ENCODE results near the gene CLTA.
"Not testable (repeated sequence)": the region's sequence is repeated elsewhere in the genome, so short reads cannot be mapped to it uniquely, and the experiment has no call there.

CLTA gene

GRCh38 chr9:36192196-36192595 is 1.5 kb downstream of the CLTA start:
- no peak for DNase-seq

- no peak for DNase-seq
Observed at GRCh38 chr9:36193023-36193422, 2.3 kb downstream of the CLTA start.

DNA sequence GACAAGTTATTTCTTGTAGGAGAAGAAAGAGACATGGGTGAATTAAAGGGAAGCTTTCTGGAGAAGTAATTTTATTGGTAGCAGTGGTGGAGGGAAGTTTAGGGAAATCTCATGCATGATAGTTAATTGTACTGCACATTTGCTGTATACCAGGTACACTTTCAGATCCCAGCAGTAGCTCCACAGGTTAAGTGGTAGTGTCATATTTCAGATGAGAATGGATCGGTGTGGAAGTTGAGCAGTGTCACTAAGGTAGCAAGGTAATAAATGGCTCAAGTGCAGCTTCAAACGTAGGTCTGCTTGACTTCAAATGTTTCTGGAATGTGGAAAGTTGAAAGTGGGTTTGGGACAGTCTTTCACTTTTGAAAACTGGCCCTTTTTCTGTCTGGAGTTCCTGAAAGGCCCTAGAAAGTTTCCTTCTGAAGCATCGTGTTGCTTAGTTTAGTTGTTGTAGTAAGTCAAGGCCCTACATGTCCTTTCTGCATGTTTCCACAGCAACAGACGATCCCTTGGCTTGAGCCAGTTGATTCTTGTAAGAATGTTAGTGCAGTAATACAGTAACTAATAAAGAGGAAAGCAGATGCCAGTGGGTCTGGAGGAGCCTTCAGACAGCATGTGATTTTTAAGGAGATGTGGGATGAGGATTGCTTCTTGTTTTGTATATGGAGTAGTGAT is 3.7 kb downstream of the CLTA start:
- no peak for DNase-seq

DNA sequence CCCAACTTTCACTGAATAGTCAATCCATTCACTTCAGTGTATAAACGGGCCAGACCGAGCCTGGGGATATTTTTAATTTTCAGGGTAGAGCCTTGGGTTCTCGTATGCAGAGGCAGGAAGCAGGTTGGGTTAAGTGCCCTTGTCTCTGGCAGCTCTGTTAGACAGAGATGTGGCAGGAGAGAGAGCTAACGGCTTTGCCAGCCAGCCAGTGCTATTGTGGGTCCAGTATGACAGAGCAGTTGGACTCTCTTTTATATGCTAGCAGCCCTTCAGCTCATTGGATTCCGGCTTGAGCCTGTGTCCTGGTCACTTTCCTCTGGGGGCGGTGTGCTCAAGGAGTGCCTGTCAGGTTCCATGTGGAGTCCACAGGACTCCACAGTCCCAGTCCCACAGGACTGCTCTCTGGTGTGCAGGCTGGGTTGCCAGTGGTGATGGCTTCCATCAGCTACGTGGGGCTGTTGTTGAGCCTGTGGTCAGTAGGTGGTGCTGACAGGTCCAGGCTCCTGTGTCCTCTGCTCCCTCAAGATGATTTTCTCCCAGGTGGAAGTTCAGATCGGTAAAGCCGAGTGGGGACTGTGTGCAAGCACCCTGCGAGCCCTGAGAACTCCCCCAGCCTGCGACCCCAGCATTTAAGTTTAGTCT is 14.3 kb downstream of the CLTA start:
- no peak for DNase-seq

DNA sequence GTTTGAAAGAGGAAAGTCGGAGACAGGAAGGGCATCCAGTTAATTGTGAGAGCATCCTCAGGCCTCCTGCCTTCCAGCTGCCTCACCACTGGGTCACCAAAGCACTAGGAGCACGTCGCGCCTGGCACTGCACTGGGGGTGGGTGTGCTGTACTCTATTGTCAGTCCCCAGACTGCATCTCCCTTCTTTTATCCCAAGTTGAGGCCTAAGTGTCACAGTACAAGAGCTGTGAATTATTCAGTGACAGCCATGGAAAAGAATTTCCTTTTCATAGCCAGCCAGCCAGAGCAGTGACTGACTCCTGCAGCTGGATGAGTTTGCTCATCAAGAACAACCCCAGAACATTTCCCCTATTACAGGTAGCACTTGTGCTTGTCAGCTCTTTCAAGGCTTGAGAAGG is 16.3 kb downstream of the CLTA start:
- no peak for DNase-seq

DNA sequence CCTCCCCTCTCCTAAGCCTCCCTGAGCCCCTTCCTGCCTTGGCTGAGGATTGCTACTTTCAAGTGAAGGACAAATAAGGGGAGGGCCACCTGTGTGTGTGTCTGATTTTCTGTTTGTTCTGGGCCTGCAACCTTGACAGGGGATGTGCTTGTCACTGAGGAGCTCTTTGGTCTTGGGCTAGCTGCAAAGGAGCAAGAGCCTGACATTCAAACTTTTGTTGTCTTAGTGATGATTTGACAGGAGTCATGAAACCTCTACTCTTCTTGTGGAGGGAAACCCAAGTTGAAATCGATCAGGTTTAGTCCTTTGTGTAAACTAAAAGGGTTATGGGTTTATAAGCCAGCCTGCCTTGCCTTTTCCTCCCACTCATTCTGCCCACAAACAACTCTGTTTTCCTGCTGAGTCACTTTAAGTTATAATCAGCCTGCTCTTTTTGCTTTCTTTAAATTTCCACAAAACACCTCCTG is 16.9 kb downstream of the CLTA start:
- DNase-seq, result no peak

GRCh38 chr9:36208521-36209253 is 18.0 kb downstream of the CLTA start:
- DNase-seq, result no peak

DNA sequence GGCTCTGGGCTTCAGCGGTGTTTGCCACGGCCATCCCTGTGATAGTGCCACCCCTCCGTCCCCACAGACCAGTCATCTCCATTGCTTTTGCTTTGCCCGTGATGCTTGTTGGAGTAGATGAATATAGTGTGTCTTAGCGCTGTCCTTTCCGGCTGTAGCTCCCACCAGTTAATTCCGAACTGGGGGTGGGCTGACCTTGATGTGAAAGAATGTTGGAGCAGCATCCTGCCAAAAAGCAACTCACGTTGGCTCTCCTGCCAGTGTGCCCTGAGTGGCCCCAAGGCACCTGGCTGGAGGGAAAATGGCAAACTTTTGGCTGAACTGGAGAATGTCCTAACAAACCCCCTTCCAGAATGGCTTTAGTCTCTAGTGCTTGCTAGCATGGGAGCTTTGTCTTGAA is 20.0 kb downstream of the CLTA start:
- no peak for DNase-seq

GRCh38 chr9:36211510-36211909 is 20.8 kb downstream of the CLTA start:
- DNase-seq, result no peak

- DNase-seq, result no peak
Observed at GRCh38 chr9:36213387-36213786, 22.7 kb downstream of the CLTA start.

DNA sequence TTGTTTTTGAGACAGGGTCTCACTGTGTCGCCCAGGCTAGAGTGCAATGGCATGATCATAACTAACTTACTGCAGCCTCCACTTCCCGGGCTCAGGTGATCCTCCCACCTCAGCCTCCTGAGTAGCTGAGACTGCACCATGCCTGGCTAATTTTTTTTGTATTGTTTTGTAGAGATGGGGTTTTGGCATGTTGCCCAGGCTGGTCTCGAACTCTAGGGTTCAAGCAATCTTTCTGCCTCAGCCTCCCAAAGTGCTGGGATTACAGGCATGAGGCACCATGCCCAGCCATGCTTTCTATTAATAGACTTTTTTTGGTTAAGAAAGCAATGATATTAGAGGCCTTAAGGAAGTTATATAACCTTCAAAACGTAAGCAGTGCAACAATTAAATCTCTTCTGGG is 23.3 kb downstream of the CLTA start:
- DNase-seq, result no peak

DNA sequence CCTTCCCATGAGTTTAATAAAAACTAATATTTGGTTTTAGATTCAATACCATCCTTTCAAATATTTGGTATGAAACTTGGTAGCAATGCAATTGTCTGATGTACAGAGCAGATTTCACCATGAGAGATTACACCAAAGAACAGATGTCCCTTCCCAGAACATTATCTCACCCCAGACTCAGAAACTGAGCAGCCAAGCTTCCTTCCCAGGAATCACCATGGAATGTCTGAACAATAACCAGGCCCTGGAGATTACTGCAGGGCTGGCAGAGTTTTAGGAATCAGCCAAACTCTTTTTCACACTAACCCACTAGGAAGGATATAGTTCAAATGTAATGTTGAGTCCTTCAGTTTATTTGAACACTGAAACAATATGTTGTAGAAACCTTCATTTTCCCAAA is 23.9 kb downstream of the CLTA start:
- DNase-seq, result no peak

GRCh38 chr9:36217256-36217968 is 26.7 kb downstream of the CLTA start:
- DNase-seq, result no peak

DNA sequence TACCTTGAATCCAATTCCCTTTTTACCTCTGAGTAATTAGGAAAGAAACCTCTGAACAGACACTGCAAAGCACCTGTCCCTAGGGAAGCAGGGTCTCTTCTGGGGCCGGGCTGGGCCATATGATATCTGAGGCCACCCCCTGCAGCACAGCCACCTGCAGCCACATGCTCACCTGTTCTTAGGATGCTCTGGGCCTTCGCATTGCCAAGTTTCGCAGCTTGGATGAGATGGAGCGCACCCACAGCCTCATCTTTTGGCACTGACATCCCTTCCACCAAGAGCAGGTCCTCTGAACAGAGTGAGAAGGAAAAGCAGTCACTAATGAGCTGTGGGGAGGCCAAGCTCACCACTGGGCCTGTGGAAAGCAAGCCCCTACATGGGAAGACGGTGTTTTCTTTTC is 27.3 kb downstream of the CLTA start:
- no peak for DNase-seq

- no peak for DNase-seq
Observed at GRCh38 chr9:36218411-36218901, 27.7 kb downstream of the CLTA start.

DNA sequence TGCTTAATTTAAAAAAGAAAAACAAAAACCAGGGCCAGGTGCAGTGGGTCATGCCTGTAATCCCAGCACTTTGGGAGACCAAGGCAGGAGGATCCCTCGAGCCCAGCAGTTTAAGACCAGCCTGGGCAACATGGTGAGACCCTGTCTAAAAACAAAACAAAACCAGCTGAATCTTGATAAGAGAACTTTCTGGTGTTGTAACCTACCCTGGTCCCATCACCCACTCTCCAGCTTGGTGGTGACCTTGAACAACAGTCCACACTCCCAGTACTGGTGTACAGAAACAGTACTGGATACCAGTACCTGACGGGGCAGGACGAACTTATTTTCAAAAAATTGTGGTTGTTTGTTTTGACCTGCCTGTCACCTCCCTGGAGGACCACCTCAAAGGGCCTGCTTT is 30.9 kb downstream of the CLTA start:
- DNase-seq, result no peak

GRCh38 chr9:36222449-36222848 is 31.7 kb downstream of the CLTA start:
- no peak for DNase-seq

DNA sequence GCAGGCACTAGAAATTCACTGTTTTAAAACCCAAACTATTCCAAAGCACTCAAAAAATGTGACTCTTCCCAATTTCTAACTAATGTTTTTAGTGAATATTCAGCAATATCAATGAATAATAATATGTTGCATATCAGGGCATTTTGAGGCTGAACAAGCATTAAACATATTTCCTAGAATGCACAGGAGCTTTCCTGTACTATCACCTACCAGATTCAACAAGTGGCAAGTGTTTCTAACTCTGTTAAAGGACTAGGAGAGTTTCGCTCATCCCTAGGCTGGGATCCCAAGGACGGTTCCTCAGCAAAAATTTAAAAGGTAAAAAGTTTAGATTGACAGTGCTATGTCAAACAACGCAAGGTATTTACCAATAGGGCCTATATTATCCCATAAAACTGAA is 46.5 kb downstream of the CLTA start:
- no peak for DNase-seq

DNA sequence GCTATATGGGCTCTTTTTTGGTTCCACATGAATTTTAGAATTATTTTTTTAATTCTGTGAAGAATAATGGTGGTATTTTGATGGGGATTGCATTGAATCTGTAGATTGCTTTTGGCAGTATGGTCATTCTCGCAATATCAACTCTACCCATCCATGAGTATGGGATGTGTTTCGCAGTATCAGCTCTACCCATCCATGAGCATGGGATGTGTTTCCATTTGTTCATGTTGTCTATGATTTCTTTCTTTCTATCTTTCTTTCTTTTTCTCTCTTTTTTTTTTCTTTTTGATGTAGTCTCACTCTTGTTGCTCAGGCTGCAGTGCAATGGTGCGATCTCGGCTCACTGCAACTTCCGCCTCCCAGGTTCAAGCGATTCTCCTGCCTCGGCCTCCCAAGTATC is 48.5 kb downstream of the CLTA start:
- DNase-seq, result not testable (repeated sequence)

GRCh38 chr9:36239675-36240074 is 49.0 kb downstream of the CLTA start:
- not testable (repeated sequence) for DNase-seq

- no peak for DNase-seq
Observed at GRCh38 chr9:36245906-36246305, 55.2 kb downstream of the CLTA start.

- DNase-seq, result no peak
Observed at GRCh38 chr9:36247356-36247755, 56.6 kb downstream of the CLTA start.

DNA sequence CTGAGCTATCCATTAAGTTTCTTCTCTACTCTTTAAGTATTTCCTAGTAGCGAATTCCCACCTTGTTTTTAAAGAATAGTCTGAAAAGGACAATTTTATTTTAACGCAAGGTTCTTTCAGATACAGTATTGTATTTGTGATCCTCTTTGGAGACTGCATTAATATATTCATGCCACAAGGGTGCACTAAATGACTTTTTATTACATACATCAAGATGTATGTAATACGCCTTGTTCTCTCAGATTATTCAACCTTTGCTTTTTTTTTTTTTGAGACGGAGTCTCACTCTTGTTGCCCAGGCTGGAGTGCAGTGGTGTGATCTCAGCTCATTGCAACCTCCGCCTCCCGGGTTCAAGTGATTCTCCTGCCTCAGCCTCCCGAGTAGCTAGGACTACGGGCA is 57.3 kb downstream of the CLTA start:
- peak; percentile 13 for DNase-seq

Measured in NCI-H2227 treated with DMSO at 0.1 percent for 48 hours (cell line).